ENCODE data around the gene RASIP1. TPM values are rescaled to one million over a fixed set of nuclear protein-coding genes. Genes with fewer than 3 reads are reported as not detected.
"Not testable (repeated sequence)": the region's sequence is repeated elsewhere in the genome, so short reads cannot be mapped to it uniquely, and the experiment has no call there.

Gene RASIP1
- total RNA-seq, 1 experiment from 2014 or later = not detected

DNA sequence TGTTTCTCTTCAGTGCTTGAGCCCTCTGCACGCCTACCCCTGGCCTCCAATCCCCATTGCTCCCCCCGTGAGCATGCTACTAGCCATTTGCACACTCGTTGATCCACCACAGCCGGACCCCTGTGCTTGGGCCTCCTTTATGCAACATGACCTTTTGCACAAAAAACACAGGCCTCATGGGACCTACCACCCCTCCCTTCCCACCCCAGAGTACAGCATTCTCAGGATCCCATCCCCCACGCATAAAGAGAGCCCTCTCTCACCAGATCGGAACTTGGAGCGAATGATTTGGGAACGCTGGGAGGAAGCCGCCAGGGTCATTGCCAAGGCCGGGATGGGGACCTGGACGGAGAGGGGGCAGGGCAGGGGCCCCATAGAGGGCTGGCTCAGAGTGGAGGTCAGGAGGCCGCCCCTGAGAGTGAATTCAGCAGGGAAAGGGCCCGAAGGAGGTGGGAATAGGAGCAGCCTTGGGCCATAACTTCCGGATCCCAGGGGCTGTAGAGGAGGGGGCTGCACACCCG lies 21.6 kb downstream of the RASIP1 start:
- no peaks in the 10 kb centered on the region for H3K27me3 ChIP-seq (ENCODE audit: low read length)
- no peak overlapping the region for H3K4me2 ChIP-seq (ENCODE audit: low read depth, low read length, poor library complexity, severe bottlenecking)
- H3K9me3 ChIP-seq (ENCODE audit: low read length) = no peaks in the 10 kb centered on the region
- no peak overlapping the region for H2AFZ ChIP-seq (ENCODE audit: low read length)
- no peak overlapping the region for H3K9ac ChIP-seq (ENCODE audit: low read length)
- DNase-seq = no peak
- no peaks in the 10 kb centered on the region for H3K79me2 ChIP-seq (ENCODE audit: low read length)
- no peaks in the 10 kb centered on the region for H3K36me3 ChIP-seq (ENCODE audit: insufficient read depth, low read length)
- H4K20me1 ChIP-seq (ENCODE audit: insufficient read depth, low read depth, low read length) = no peaks in the 10 kb centered on the region
- peaks cover 24% of the 10 kb centered on the region for H3K4me1 ChIP-seq (ENCODE audit: low read length)
- no peak overlapping the region for H3K27ac ChIP-seq (ENCODE audit: low read length)
- H3K9me2 ChIP-seq (replicated peaks; ENCODE audit: insufficient read depth, low read length) = no peaks in the 10 kb centered on the region
- no peak overlapping the region for H3K4me3 ChIP-seq (ENCODE audit: low read length)

- H3K36me3 ChIP-seq (ENCODE audit: insufficient read depth, low read length); H3K4me3 ChIP-seq (ENCODE audit: low read length); DNase-seq; H3K9ac ChIP-seq (ENCODE audit: low read length); H3K9me3 ChIP-seq (ENCODE audit: low read length); H3K27me3 ChIP-seq (ENCODE audit: low read length); H3K9me2 ChIP-seq (replicated peaks; ENCODE audit: insufficient read depth, low read length); H4K20me1 ChIP-seq (ENCODE audit: insufficient read depth, low read depth, low read length); H3K4me2 ChIP-seq (ENCODE audit: low read depth, low read length, poor library complexity, severe bottlenecking); H2AFZ ChIP-seq (ENCODE audit: low read length); H3K79me2 ChIP-seq (ENCODE audit: low read length); H3K27ac ChIP-seq (ENCODE audit: low read length): not testable (repeated sequence)
- peaks cover 27% of the 10 kb centered on the region for H3K4me1 ChIP-seq (ENCODE audit: low read length)
These were observed 22.3 kb downstream of the RASIP1 start for GRCh38 chr19:48718106-48718505.

- no peak overlapping the region for H3K9ac ChIP-seq (ENCODE audit: low read length)
- H3K9me3 ChIP-seq (ENCODE audit: low read length) = no peaks in the 10 kb centered on the region
- no peak overlapping the region for H3K4me3 ChIP-seq (ENCODE audit: low read length)
- H3K27ac ChIP-seq (ENCODE audit: low read length) = no peak overlapping the region
- DNase-seq = no peak
- peaks cover 32% of the 10 kb centered on the region for H3K4me1 ChIP-seq (ENCODE audit: low read length)
- H3K36me3 ChIP-seq (ENCODE audit: insufficient read depth, low read length) = no peaks in the 10 kb centered on the region
- no peaks in the 10 kb centered on the region for H3K27me3 ChIP-seq (ENCODE audit: low read length)
- H3K4me2 ChIP-seq (ENCODE audit: low read depth, low read length, poor library complexity, severe bottlenecking) = no peak overlapping the region
- no peak overlapping the region for H2AFZ ChIP-seq (ENCODE audit: low read length)
- H3K9me2 ChIP-seq (replicated peaks; ENCODE audit: insufficient read depth, low read length) = no peaks in the 10 kb centered on the region
- no peaks in the 10 kb centered on the region for H4K20me1 ChIP-seq (ENCODE audit: insufficient read depth, low read depth, low read length)
- H3K79me2 ChIP-seq (ENCODE audit: low read length) = peaks cover 9% of the 10 kb centered on the region; the same call in 1 of the 2 replicates
These were observed 23.7 kb downstream of the RASIP1 start for GRCh38 chr19:48716562-48717291.

GRCh38 chr19:48715681-48716171 lies 24.7 kb downstream of the RASIP1 start:
- H2AFZ ChIP-seq (ENCODE audit: low read length) = no peak overlapping the region
- H3K27me3 ChIP-seq (ENCODE audit: low read length) = no peaks in the 10 kb centered on the region
- DNase-seq = no peak
- H4K20me1 ChIP-seq (ENCODE audit: insufficient read depth, low read depth, low read length) = no peaks in the 10 kb centered on the region
- peak overlapping the region; percentile 80; the same call in 1 of the 2 replicates for H3K4me3 ChIP-seq (ENCODE audit: low read length)
- peaks cover 9% of the 10 kb centered on the region; the same call in 1 of the 2 replicates for H3K79me2 ChIP-seq (ENCODE audit: low read length)
- H3K4me1 ChIP-seq (ENCODE audit: low read length) = peaks cover 28% of the 10 kb centered on the region
- H3K9ac ChIP-seq (ENCODE audit: low read length) = peak overlapping the region; percentile 96
- H3K9me2 ChIP-seq (replicated peaks; ENCODE audit: insufficient read depth, low read length) = no peaks in the 10 kb centered on the region
- no peaks in the 10 kb centered on the region for H3K36me3 ChIP-seq (ENCODE audit: insufficient read depth, low read length)
- peak overlapping the region; percentile 100 for H3K4me2 ChIP-seq (ENCODE audit: low read depth, low read length, poor library complexity, severe bottlenecking)
- peaks cover 5% of the 10 kb centered on the region for H3K9me3 ChIP-seq (ENCODE audit: low read length)
- H3K27ac ChIP-seq (ENCODE audit: low read length) = no peak overlapping the region

GRCh38 chr19:48714759-48715675 lies 25.4 kb downstream of the RASIP1 start:
- Histone ChIP-seq H3K4me1 (ENCODE audit: low read length) (peaks cover 23% of the 10 kb centered on the region), H3K9ac (ENCODE audit: low read length) (peak overlapping the region; percentile 96), H3K36me3 (ENCODE audit: insufficient read depth, low read length) (no peaks in the 10 kb centered on the region), H3K27ac (ENCODE audit: low read length) (peak overlapping the region; percentile 35), H3K79me2 (ENCODE audit: low read length) (peaks cover 9% of the 10 kb centered on the region; the same call in 1 of the 2 replicates), H3K9me3 (ENCODE audit: low read length) (peaks cover 5% of the 10 kb centered on the region), H2AFZ (ENCODE audit: low read length) (peak overlapping the region; percentile 25; the same call in 1 of the 2 replicates), H3K4me3 (ENCODE audit: low read length) (peak overlapping the region; percentile 80), H3K9me2 (replicated peaks; ENCODE audit: insufficient read depth, low read length) (no peaks in the 10 kb centered on the region), H3K27me3 (ENCODE audit: low read length) (no peaks in the 10 kb centered on the region), H3K4me2 (ENCODE audit: low read depth, low read length, poor library complexity, severe bottlenecking) (peak overlapping the region; percentile 100), H4K20me1 (ENCODE audit: insufficient read depth, low read depth, low read length) (no peaks in the 10 kb centered on the region)
- no peak for DNase-seq

DNA sequence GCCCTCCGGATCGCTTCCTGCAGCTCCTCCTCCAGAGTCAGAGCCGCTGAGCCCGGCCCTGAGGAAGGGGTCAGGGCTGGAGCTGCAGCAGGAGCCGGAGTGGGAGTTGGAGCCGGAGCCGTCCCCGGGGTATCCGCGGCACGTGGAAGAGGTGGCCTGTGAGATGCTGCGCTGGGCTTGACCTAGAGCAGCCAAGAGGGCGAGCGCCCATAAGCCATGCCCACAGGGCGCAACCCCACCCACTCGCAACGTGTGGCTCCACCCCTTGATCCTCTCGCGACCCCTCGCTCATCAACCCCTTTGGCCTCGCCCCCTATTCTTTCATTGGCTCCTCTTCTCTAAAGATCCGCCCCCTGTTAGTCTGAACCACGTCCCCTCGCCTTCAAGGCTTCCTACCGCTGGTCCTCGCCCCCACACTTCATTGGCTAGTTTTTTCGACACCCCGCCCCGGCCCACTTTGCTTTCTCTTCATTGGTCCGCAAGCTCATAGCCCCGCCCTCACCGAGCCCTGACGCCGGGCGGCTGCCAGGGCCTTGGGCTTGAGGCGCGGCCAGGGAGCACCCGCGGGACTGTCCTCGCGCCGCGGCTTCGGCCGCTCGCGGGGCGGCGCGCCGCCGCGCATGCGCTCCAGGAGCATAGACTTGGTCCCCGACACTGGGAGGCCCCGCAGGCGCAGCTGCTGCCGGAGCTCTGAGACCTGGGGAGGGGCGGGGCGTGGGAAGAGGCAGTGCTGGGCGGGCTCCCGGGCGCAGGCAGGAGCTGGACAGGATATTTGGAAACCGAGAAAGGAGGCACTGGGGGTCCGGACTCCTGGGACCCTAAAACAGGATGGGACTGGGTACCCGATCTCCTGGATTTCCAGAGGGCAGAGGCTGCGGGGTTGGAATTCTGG lies 26.3 kb downstream of the RASIP1 start:
- no peaks in the 10 kb centered on the region for H3K27me3 ChIP-seq (ENCODE audit: low read length)
- H3K4me2 ChIP-seq (ENCODE audit: low read depth, low read length, poor library complexity, severe bottlenecking) = peak overlapping the region; percentile 100
- H3K4me1 ChIP-seq (ENCODE audit: low read length) = peaks cover 21% of the 10 kb centered on the region
- H3K9ac ChIP-seq (ENCODE audit: low read length) = peak overlapping the region; percentile 96
- H3K4me3 ChIP-seq (ENCODE audit: low read length) = peak overlapping the region; percentile 80
- DNase-seq = peak; percentile 100
- H3K36me3 ChIP-seq (ENCODE audit: insufficient read depth, low read length) = no peaks in the 10 kb centered on the region
- H3K27ac ChIP-seq (ENCODE audit: low read length) = peak overlapping the region; percentile 35
- H4K20me1 ChIP-seq (ENCODE audit: insufficient read depth, low read depth, low read length) = no peaks in the 10 kb centered on the region
- H3K79me2 ChIP-seq (ENCODE audit: low read length) = peaks cover 9% of the 10 kb centered on the region; the same call in 1 of the 2 replicates
- H2AFZ ChIP-seq (ENCODE audit: low read length) = peak overlapping the region; percentile 45
- H3K9me2 ChIP-seq (replicated peaks; ENCODE audit: insufficient read depth, low read length) = no peaks in the 10 kb centered on the region
- H3K9me3 ChIP-seq (ENCODE audit: low read length) = peaks cover 5% of the 10 kb centered on the region

- no peaks in the 10 kb centered on the region for H3K36me3 ChIP-seq (ENCODE audit: insufficient read depth, low read length)
- H3K9me2 ChIP-seq (replicated peaks; ENCODE audit: insufficient read depth, low read length) = no peaks in the 10 kb centered on the region
- peak overlapping the region; percentile 71 for H3K4me2 ChIP-seq (ENCODE audit: low read depth, low read length, poor library complexity, severe bottlenecking)
- peaks cover 5% of the 10 kb centered on the region for H3K9me3 ChIP-seq (ENCODE audit: low read length)
- peaks cover 21% of the 10 kb centered on the region for H3K4me1 ChIP-seq (ENCODE audit: low read length)
- peak overlapping the region; percentile 45 for H2AFZ ChIP-seq (ENCODE audit: low read length)
- no peaks in the 10 kb centered on the region for H3K27me3 ChIP-seq (ENCODE audit: low read length)
- H3K4me3 ChIP-seq (ENCODE audit: low read length) = peak overlapping the region; percentile 77
- H3K79me2 ChIP-seq (ENCODE audit: low read length) = peaks cover 9% of the 10 kb centered on the region; the same call in 1 of the 2 replicates
- H3K27ac ChIP-seq (ENCODE audit: low read length) = no peak overlapping the region
- no peaks in the 10 kb centered on the region for H4K20me1 ChIP-seq (ENCODE audit: insufficient read depth, low read depth, low read length)
- no peak for DNase-seq
- peak overlapping the region; percentile 78 for H3K9ac ChIP-seq (ENCODE audit: low read length)
These were observed 27.2 kb downstream of the RASIP1 start for GRCh38 chr19:48713041-48713863.

Measured in Karpas-422 (cell line).